DOHH2 (cell line): ENCODE data around the gene MYCBP2.

ENCODE experiments used
- H3F3A ChIP-seq: fragments of 200-600 bp; sonication (generic), shearing (Covaris generic); 2 replicates; pipeline ENCODE4 v1.6.0; 2016; ENCODE audit warnings: antibody characterized with exemption, mild to moderate bottlenecking; ENCODE audit not compliant: control insufficient read depth, insufficient read depth
- H3K27ac ChIP-seq: fragments of 200-600 bp; sonication (generic); 2 replicates; pipeline ENCODE4 v1.5.1; 2014; ENCODE audit warnings: low read depth, mild to moderate bottlenecking, low read length, moderate library complexity
- H3K27me3 ChIP-seq: fragments of 200-600 bp; sonication (generic); 2 replicates; pipeline ENCODE4 v1.6.1; 2014; ENCODE audit warnings: mild to moderate bottlenecking, low read length, mixed read lengths; ENCODE audit not compliant: control insufficient read depth
- H3K36me3 ChIP-seq: fragments of 200-600 bp; sonication (generic); 2 replicates; pipeline ENCODE4 v1.6.1; 2014; ENCODE audit warnings: mild to moderate bottlenecking, low read length, moderate library complexity, mixed read lengths; ENCODE audit not compliant: control insufficient read depth
- H3K4me1 ChIP-seq: fragments of 200-600 bp; sonication (generic); 2 replicates; pipeline ENCODE4 v1.6.1; 2014; ENCODE audit warnings: mild to moderate bottlenecking, low read length, mixed read lengths; ENCODE audit not compliant: control insufficient read depth
- H3K4me2 ChIP-seq: fragments of 200-600 bp; sonication (generic); 2 replicates; pipeline ENCODE4 v1.6.0; 2014; ENCODE audit warnings: mild to moderate bottlenecking, low read length, moderate library complexity
- H3K4me3 ChIP-seq: fragments of 200-600 bp; sonication (generic); 2 replicates; pipeline ENCODE4 v1.5.1; 2014; ENCODE audit warnings: mild to moderate bottlenecking, low read length, mixed read lengths
- H3K79me2 ChIP-seq: fragments of 200-600 bp; sonication (generic); 2 replicates; pipeline ENCODE4 v1.6.1; 2014; ENCODE audit warnings: mild to moderate bottlenecking, low read length, mixed read lengths; ENCODE audit not compliant: control insufficient read depth
- H3K9me2 ChIP-seq: fragments of 200-600 bp; sonication (generic); replicated peaks from 2 replicates; pipeline ENCODE4 v1.6.1; 2014; ENCODE audit warnings: mild to moderate bottlenecking, low read length, mixed read lengths; ENCODE audit not compliant: control insufficient read depth
- H3K9me3 ChIP-seq: fragments of 200-600 bp; sonication (generic); 2 replicates; pipeline ENCODE4 v1.6.1; 2014; ENCODE audit warnings: antibody characterized with exemption, low read length, mixed read lengths; ENCODE audit not compliant: control insufficient read depth, insufficient read depth
- H4K20me1 ChIP-seq: fragments of 200-600 bp; sonication (generic); 2 replicates; pipeline ENCODE4 v1.6.0; 2014; ENCODE audit warnings: low read depth, mild to moderate bottlenecking, antibody characterized with exemption, low read length, moderate library complexity; ENCODE audit not compliant: control insufficient read depth, insufficient read depth
- EZH2phosphoT487 ChIP-seq: fragments of 200-600 bp; sonication (generic); IDR thresholded peaks from 2 replicates; pipeline ENCODE4 v1.6.1; 2017; ENCODE audit warnings: borderline replicate concordance, mild to moderate bottlenecking, antibody characterized with exemption, low read length, moderate library complexity, mixed read lengths
- TF ChIP-seq, protein P1 (sequence below): fragments of 200-600 bp; sonication (generic); IDR thresholded peaks from one replicate; pipeline ENCODE4 v1.5.1; 2014; ENCODE audit warnings: antibody characterized with exemption, mild to moderate bottlenecking, low read depth, low read length; ENCODE audit not compliant: poor library complexity, severe bottlenecking

MYCBP2 gene

DNA sequence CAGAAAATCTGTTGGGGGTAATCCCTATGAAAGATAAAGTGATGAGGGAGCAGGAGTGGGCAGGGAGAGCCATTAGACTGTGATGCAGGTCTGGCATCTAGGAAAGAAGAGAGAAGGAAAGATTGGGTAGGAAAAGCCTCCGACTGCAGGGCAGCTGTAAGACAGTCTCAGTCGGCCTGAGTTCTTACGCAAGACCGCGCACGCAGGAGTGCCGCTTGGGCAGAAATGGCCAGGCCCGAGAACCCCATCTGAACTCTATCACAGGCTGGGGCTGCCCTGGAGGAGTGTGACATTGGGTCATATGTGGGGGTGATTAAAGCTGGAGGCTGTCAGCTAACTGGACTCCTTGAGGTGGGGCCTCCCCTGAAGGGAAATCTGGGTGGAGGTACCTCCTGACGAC is 286.1 kb downstream of the MYCBP2 start:
- no peaks in the 10 kb centered on the region for H3K9me2 ChIP-seq
- no peaks in the 10 kb centered on the region for H3K4me1 ChIP-seq
- H4K20me1 ChIP-seq = no peaks in the 10 kb centered on the region
- no peak overlapping the region for H3K27ac ChIP-seq
- no peak for TF ChIP-seq EZH2phosphoT487
- TF ChIP-seq, protein P1, sequence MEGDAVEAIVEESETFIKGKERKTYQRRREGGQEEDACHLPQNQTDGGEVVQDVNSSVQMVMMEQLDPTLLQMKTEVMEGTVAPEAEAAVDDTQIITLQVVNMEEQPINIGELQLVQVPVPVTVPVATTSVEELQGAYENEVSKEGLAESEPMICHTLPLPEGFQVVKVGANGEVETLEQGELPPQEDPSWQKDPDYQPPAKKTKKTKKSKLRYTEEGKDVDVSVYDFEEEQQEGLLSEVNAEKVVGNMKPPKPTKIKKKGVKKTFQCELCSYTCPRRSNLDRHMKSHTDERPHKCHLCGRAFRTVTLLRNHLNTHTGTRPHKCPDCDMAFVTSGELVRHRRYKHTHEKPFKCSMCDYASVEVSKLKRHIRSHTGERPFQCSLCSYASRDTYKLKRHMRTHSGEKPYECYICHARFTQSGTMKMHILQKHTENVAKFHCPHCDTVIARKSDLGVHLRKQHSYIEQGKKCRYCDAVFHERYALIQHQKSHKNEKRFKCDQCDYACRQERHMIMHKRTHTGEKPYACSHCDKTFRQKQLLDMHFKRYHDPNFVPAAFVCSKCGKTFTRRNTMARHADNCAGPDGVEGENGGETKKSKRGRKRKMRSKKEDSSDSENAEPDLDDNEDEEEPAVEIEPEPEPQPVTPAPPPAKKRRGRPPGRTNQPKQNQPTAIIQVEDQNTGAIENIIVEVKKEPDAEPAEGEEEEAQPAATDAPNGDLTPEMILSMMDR = no peak
- peaks cover 11% of the 10 kb centered on the region for H3K36me3 ChIP-seq
- H3K4me3 ChIP-seq = no peak overlapping the region
- no peak overlapping the region for H3K4me2 ChIP-seq
- peaks cover 4% of the 10 kb centered on the region; the same call in 1 of the 2 replicates for H3F3A ChIP-seq
- no peaks in the 10 kb centered on the region for H3K79me2 ChIP-seq
- H3K27me3 ChIP-seq = no peaks in the 10 kb centered on the region
- H3K9me3 ChIP-seq = no peaks in the 10 kb centered on the region

DNA sequence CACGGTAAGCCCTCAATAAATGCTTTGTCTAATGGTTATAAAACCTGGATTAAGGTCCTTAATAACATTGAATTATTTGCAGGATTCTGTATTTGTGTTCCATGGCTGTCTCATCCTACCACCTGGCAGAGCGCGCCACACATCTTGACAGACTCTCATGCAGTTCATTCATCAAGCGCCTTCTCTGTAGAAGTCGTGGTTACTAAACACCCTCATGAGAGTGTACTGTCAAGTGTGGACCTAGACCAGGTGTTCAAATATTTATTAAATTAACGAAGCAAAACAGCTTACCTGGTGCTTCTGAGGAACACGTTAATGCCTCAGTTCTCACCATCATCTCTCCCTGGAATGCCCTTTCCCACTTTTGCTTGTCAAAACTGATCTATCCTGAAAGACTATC is 286.8 kb downstream of the MYCBP2 start:
- no peaks in the 10 kb centered on the region for H3K79me2 ChIP-seq
- no peak overlapping the region for H3K27ac ChIP-seq
- no peaks in the 10 kb centered on the region for H3K4me1 ChIP-seq
- H4K20me1 ChIP-seq = no peaks in the 10 kb centered on the region
- TF ChIP-seq, protein P1 = no peak
- TF ChIP-seq EZH2phosphoT487 = no peak
- H3K4me3 ChIP-seq = no peak overlapping the region
- peaks cover 4% of the 10 kb centered on the region; the same call in 1 of the 2 replicates for H3F3A ChIP-seq
- H3K27me3 ChIP-seq = no peaks in the 10 kb centered on the region
- H3K36me3 ChIP-seq = peaks cover 6% of the 10 kb centered on the region
- no peak overlapping the region for H3K4me2 ChIP-seq
- H3K9me2 ChIP-seq = no peaks in the 10 kb centered on the region
- no peaks in the 10 kb centered on the region for H3K9me3 ChIP-seq

DNA sequence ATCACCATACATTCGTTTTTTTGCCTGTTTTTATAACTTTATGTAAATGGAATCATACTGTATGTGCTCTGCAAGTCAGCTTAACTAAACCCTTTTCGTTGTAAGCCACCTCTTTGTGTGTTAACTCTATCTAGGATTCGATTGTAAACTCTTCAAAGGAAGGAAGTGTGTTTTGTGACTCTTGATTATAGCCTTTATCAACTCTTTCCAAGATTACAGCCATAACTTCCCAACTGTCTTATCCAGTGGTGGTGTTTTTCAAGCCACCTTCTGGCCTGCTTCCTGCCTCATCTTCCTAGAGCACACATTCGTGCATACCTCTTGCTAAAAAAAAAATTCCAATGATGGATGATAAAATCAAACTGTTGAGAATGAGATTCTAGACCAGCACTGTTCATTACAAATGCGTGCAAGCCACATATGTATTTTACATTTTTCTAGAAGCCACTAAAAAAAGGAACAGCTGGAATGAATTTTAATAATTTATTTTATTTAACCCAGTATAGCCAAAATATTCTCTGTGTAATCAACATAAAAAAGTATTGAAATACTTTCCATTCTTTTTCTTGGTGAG is 287.9 kb downstream of the MYCBP2 start:
- H3K9me3 ChIP-seq = no peaks in the 10 kb centered on the region
- H3K9me2 ChIP-seq = no peaks in the 10 kb centered on the region
- no peaks in the 10 kb centered on the region for H3K4me1 ChIP-seq
- TF ChIP-seq, protein P1 = no peak
- no peak for TF ChIP-seq EZH2phosphoT487
- no peak overlapping the region for H3K4me2 ChIP-seq
- no peaks in the 10 kb centered on the region for H3K27me3 ChIP-seq
- H3F3A ChIP-seq = peaks cover 4% of the 10 kb centered on the region; the same call in 1 of the 2 replicates
- no peaks in the 10 kb centered on the region for H4K20me1 ChIP-seq
- H3K27ac ChIP-seq = no peak overlapping the region
- H3K79me2 ChIP-seq = no peaks in the 10 kb centered on the region
- H3K36me3 ChIP-seq = no peaks in the 10 kb centered on the region; the same call in 1 of the 2 replicates
- H3K4me3 ChIP-seq = no peak overlapping the region
